PC-9 (cell line): ENCODE data around the gene CLTCL1. TPM values are rescaled to one million over a fixed set of nuclear protein-coding genes. Genes with fewer than 3 reads are reported as not detected.
"Not testable (repeated sequence)": the region's sequence is repeated elsewhere in the genome, so short reads cannot be mapped to it uniquely, and the experiment has no call there.

Source experiments
- BruUV-seq: library from RNA; stranded (reverse); fragments of 400-500 nt; replicated peaks from 2 replicates; lab custom pipeline; 2021; lab: Mats Ljungman, UMichigan
- CTCF ChIA-PET: fragments of 300-600 bp; sonication (Branson Sonifier 250); formaldehyde crosslinking; loops from one replicate; lab custom pipeline; 2022; ENCODE audit warnings: antibody characterized with exemption; lab: Charles Lee
- POLR2A ChIA-PET: fragments of 300-600 bp; sonication (Branson Sonifier 250); formaldehyde crosslinking; loops from one replicate; lab custom pipeline; 2022; ENCODE audit warnings: antibody characterized with exemption; ENCODE audit not compliant: unreplicated experiment; lab: Charles Lee
- DNase-seq, 2 experiments: peaks; one replicate each; pipeline versions ENCODE4 v3.0.0 to v3.0.0-alpha.2; 2015 to 2022; ENCODE audit warnings: mixed read lengths in 1 of 2
- H2AFZ ChIP-seq: fragments of 200-600 bp; sonication (generic); 2 replicates; pipeline ENCODE4 v1.8.1; 2017; ENCODE audit warnings: antibody characterized with exemption
- H3F3A ChIP-seq: fragments of 200-600 bp; sonication (generic); 2 replicates; pipeline ENCODE4 v1.8.1; 2017; ENCODE audit warnings: antibody characterized with exemption, mild to moderate bottlenecking, low read depth; ENCODE audit not compliant: insufficient read depth
- H3K27ac ChIP-seq: fragments of 200-600 bp; sonication (generic); 2 replicates; pipeline ENCODE4 v1.6.1; 2016; ENCODE audit warnings: mixed run types
- H3K27me3 ChIP-seq: fragments of 200-600 bp; sonication (generic); 2 replicates; pipeline ENCODE4 v1.6.1; 2016; ENCODE audit warnings: low read depth, mixed run types; ENCODE audit not compliant: insufficient read depth
- H3K36me3 ChIP-seq: fragments of 200-600 bp; sonication (generic); 2 replicates; pipeline ENCODE4 v1.6.1; 2016; ENCODE audit warnings: low read depth, mixed run types
- H3K4me1 ChIP-seq: fragments of 200-600 bp; sonication (generic); replicated peaks from 2 replicates; pipeline ENCODE4 v1.6.1; 2016; ENCODE audit warnings: mixed run types; ENCODE audit not compliant: insufficient read depth
- H3K4me2 ChIP-seq: fragments of 200-600 bp; sonication (generic); 2 replicates; pipeline ENCODE4 v1.6.1; 2017; ENCODE audit warnings: mixed run types
- H3K4me3 ChIP-seq: fragments of 200-600 bp; sonication (generic); 2 replicates; pipeline ENCODE4 v1.6.1; 2016; ENCODE audit warnings: mixed run types
- H3K79me2 ChIP-seq: fragments of 200-600 bp; sonication (generic); 2 replicates; pipeline ENCODE4 v1.6.1; 2017; ENCODE audit warnings: low read depth, mixed run types
- H3K9me2 ChIP-seq: fragments of 200-600 bp; sonication (generic); 2 replicates; pipeline ENCODE4 v1.8.1; 2017; ENCODE audit warnings: mild to moderate bottlenecking; ENCODE audit not compliant: insufficient read depth
- H3K9me3 ChIP-seq: fragments of 200-600 bp; sonication (generic); 2 replicates; pipeline ENCODE4 v1.8.1; 2016; ENCODE audit warnings: low read depth; ENCODE audit not compliant: insufficient read depth
- H4K20me1 ChIP-seq: fragments of 200-600 bp; sonication (generic); 2 replicates; pipeline ENCODE4 v1.8.1; 2017; ENCODE audit not compliant: insufficient read depth
- CTCF ChIP-seq: fragments of 200-600 bp; sonication (generic); conservative IDR thresholded peaks from 2 replicates; pipeline ENCODE4 v1.6.1; 2017; ENCODE audit warnings: mixed run types, antibody characterized with exemption, mild to moderate bottlenecking, moderate library complexity
- EZH2 ChIP-seq: fragments of 200-600 bp; sonication (generic); IDR thresholded peaks from 2 replicates; pipeline ENCODE4 v1.8.0; 2017; ENCODE audit warnings: antibody characterized with exemption, low read depth
- intact Hi-C: fragments of 100-400 bp; cut with micrococcal nuclease; formaldehyde crosslinking; loops from one replicate; pipeline ENCODE4 v1.10.0; 2022; ENCODE audit not compliant: unreplicated experiment
- total RNA-seq: library from RNA; stranded (reverse); gene quantifications from 2 replicates; pipeline ENCODE4 v1.2.3, GENCODE V29; 2021

CLTCL1 gene
- total RNA-seq, 1 experiment from 2014 or later, result 7.2 TPM

DNA sequence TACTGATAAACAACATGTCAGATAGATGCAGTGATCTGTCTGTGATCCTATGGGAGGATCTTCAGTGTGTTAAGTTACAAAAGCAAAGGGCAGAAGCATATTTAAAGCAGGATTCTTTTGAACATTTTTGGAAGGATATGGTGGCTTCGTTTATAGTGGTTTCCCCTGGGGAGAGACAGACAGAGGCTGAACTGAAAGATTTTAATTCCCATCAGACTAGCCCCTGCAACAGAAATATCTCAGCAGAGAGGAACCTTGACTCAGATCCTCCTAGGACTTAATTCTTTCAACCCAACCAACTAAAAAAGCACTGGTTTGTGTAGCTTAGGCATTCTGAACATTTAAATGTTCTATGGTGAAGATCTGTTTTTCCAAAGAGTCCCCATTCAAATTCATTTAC, 5.7 kb downstream of the CLTCL1 start:
- Histone ChIP-seq H2AFZ (no peak overlapping the region), H3K79me2 (no peaks in the 10 kb centered on the region), H3F3A (no peaks in the 10 kb centered on the region), H3K4me3 (no peak overlapping the region), H3K27ac (no peak overlapping the region), H4K20me1 (no peaks in the 10 kb centered on the region), H3K9me2 (no peaks in the 10 kb centered on the region), H3K36me3 (no peaks in the 10 kb centered on the region), H3K4me1 (no peaks in the 10 kb centered on the region), H3K27me3 (no peaks in the 10 kb centered on the region), H3K9me3 (no peaks in the 10 kb centered on the region), H3K4me2 (no peak overlapping the region)
- intact Hi-C loops, result no loop called here
- no peak for DNase-seq
- ChIA-PET CTCF (interaction anchor here (0.6 kb wide), 1 partner anchor 14 kb away, joined by 3 read pairs; no protein-coding TSS in a partner anchor), POLR2A (no interaction called here)
- TF ChIP-seq CTCF, result no peak
- TF ChIP-seq EZH2, result no peak
- no TSS peak for BruUV-seq

DNA sequence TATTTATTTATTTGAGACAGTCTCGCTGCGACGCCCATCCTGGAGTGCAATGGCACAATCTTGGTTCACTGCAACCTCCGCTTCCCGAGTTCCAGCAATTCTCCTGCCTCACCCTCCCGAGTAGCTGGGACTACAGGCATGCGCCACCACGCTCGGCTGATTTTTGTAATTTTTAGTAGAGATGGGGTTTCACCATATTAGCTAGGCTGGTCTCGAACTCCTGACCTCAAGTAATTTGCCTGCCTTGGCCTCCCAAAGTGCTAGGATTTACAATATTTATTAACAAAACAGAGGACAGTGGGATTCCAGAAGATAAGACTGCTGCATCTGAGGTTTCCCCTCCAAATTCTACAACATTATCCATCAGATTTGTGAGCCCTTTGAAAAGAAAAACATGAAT, 12.4 kb downstream of the CLTCL1 start:
- H3K27me3 ChIP-seq, H3K9me3 ChIP-seq, H3K9me2 ChIP-seq, H3F3A ChIP-seq, H3K36me3 ChIP-seq, BruUV-seq, POLR2A ChIA-PET, DNase-seq, intact Hi-C loops, H3K27ac ChIP-seq, H3K4me1 ChIP-seq, H3K4me2 ChIP-seq, H3K4me3 ChIP-seq, H3K79me2 ChIP-seq, H4K20me1 ChIP-seq, CTCF ChIA-PET, H2AFZ ChIP-seq: not testable (repeated sequence)

DNA sequence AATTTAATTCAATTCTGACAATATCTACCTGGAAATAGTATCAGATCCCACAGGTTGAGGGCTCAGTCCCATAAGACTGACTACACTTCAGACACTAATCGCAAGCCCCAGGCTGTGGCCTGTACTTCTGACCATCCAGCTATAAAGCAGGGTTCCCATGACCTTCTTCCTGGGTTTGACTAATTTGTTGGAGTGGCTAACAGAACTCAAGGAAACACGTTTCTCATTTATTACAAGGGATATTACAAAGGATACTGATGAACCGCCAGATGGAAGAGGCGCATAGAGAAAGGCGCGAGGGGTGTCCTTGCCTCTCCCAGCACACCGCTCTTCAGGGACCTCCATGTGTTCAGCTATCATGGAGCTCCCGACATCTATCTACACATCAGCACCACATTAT, 13.7 kb downstream of the CLTCL1 start:
- Histone ChIP-seq H3K27ac (no peak overlapping the region), H3K36me3 (no peaks in the 10 kb centered on the region), H3K9me2 (no peaks in the 10 kb centered on the region)

More for the DNA sequence above, 13.7 kb downstream of the CLTCL1 start:
- ChIA-PET POLR2A (no interaction called here), CTCF (no interaction called here)
- intact Hi-C loops, result no loop called here
- Histone ChIP-seq H3F3A (no peaks in the 10 kb centered on the region), H4K20me1 (no peaks in the 10 kb centered on the region), H3K4me2 (no peak overlapping the region), H3K4me1 (no peaks in the 10 kb centered on the region), H3K4me3 (no peak overlapping the region), H3K79me2 (no peaks in the 10 kb centered on the region), H2AFZ (no peak overlapping the region), H3K9me3 (no peaks in the 10 kb centered on the region), H3K27me3 (no peaks in the 10 kb centered on the region)
- no peak for TF ChIP-seq CTCF
- no peak for TF ChIP-seq EZH2
- DNase-seq, result no peak
- BruUV-seq, result no TSS peak
